Activated CD8-positive, alpha-beta memory T cell treated with anti-CD3 and anti-CD28 coated beads for 24 hours (primary cell): ENCODE results near the gene KREMEN1.

Experiments
- DNase-seq: peaks from one replicate; pipeline ENCODE4 v3.0.0-alpha.2; 2020

Gene KREMEN1

DNA sequence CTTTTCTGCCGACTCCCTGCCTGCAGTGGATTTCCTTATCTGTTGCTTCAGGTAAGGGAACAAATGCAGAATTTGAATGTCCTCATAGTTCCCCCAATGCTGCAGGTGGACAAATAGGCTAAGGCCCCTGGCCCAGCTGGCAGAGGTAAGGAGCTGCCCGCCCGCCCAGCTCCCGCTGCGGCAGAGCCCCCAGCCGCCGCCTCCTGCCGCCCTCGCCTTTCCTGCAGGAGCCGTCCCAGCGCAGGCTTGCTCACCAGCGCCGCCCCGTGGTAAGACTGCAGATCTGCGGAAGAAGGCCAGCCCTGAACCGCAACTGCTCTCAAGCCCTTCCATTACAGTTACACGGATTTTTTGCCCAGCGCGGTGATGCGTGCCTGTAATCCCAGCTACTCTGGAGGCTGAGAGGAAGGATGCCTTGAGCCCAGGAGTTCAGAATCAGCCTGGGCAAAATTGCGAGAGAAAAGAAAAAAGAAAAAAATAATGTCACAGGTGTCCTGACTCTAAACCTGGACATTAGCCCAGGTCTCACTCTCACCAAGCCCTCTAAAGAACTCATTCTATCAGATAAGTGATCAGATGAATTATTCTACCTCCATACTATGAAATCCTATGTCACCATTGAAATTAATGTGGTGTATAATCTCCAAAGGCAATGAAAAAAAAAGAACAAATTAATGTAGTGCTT is 81.7 kb downstream of the KREMEN1 start:
- peak; percentile 92 for DNase-seq

DNA sequence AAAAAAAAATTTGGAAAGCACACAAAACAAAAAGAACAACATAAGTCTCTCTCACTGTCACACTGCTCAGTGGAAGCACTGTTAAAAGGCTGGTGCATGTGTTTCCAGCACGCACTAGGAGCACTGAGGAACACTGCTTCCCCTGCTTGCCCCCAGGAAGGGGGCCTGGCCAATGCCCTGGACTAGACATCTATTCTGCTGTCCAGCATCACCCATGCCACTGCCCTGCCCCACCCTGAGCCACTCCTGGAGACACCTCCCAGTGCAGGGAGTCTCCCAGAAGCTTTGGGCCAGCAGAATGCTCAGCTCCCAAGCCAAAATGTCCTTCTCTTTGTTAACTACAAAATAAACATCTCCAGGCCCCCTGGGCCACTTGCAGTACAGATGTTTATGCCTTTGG is 83.1 kb downstream of the KREMEN1 start:
- no peak for DNase-seq

DNA sequence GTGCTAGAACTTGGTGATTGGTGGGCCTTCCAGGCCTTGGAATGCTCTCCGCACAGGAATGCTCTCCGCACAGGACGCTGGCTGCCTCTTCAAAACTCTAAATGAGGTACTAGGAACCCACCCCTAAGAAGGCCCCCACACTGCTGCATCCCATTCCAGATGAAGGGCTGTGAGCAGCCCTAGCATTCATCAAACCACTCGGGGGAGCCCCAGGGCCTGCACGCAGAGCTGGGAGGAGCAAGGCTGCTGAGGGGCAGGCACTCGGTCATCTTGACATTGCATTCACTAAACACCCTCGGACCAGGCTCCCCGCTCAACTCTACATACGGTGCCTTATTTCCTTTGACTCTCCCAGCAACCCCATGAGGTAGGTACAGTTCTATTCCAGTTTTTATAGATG is 83.7 kb downstream of the KREMEN1 start:
- DNase-seq: no peak

DNA sequence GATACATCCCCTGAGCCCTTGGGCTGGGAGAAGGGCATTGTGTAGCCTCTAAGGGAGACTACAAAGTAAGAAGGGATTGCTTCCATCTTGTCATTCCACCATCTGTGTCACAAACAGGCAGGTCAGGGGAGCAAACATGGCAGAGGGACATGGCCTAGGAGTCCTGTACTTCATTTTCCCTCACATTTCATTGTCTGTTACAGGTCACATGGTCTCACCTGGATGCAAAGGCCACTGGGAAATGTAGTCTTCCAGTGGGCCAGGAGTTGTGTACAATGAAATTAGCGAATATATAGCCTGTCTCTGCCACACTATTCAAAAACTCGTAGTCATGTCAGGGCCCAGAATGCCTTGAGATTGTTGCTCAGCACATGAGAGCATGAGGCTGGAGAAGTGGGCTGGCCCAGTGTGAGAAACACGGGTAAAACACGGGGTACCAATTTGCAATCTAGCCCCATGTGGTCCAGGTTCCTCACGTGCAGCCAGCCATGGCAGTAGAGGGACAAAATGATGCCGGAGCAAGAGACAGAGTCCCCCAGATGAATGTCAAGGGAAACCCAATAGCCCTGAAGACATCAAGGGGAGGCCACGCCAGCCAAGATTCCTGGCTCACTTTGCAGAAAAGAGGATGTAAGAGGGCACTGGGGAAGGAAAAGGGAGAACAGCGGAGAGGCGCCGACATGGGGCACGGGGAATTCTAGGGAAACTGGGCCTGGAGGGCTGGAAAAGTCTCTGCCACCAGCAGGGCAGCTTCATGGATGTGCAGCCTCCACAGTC is 85.1 kb downstream of the KREMEN1 start:
- DNase-seq: no peak

DNA sequence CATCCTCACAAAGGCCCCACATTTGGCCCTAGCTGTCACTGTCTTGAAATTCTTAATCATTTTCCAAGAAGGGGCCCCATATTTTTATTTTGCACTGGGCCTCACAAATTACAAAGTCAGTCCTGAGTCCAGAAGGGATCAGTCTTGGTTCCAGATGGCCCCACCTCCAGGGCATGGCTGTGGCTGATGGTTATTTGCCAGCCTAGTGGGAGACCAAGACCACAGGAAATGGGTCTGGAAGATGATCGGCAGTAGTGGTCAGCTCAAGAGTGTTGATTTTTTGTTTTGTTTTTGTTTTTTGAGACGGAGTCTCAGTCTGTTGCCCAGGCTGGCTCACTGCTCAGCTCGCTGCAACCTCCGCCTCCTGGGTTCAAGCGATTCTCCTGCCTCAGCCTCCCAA is 85.7 kb downstream of the KREMEN1 start:
- no peak for DNase-seq

DNA sequence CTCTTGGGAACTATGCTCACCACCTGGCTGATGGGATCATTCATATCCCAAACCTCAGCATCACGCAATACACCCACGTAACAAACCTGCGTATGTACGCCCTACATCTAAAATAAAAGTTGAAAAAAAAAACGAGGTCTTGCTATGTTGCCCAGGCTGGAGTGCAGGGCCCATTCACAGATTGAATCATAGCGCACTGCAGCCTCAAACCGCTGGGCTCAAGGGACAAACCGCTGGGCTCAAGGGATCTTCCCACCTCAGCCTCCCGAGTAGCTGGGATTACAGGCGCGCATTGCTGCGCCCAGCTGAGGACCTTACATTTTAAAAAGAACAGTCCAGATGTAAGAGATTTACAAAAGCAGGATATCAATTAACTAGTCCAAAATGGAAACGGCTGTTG is 91.0 kb downstream of the KREMEN1 start:
- DNase-seq: no peak

DNA sequence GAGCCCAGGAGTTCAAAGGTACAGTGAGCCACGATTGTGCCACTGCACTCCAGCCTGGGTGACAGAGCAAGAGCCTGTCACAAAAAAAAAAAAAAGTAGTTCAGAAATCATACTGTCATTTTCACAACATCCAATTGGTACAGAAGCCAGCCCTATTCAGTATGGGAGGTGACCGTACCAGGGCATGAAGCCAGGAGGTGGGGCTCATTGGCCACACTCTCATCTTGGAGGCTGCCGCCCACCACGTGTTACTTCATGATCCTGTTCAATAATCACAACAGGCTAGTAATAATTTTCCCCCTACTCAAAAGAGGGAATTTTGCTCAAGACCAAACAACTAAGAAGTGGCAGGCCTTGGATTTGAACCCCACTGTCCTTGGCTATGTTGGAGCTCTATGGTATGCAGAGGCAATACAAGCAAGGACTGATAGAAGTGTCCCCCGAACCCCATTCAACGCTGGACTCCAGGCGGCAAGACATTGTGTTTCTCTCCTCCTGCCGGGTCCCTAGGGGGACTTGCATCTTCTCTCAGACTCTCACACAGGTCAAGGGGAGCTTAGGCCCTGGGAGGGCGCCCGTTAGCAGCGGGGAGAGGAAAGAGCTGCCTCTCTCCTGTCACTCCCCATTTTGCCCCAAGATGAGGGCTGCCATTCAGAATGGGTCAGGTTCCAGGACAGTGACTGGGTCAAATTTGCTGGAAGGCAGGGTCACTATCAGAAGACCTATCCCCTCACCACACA is 92.7 kb downstream of the KREMEN1 start:
- DNase-seq: no peak

DNA sequence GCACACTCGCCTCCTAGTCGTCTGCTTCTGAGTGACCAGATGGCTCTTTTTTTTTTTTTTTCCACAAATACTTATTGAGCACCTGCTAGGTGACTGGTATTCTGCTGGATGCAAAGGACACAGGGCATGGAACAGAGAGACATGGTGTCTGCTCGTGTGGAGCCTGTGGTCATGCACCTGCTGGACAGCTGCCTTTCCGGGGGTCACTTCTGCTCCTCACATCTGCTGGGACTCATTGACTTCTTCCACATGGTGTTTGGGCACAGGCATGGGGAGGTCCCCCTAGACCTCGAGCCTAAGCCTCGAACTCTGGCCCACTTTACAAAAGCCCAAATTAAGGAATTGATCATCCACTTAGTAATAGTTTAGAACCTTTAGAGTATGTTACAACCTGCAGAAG is 93.3 kb downstream of the KREMEN1 start:
- no peak for DNase-seq

DNA sequence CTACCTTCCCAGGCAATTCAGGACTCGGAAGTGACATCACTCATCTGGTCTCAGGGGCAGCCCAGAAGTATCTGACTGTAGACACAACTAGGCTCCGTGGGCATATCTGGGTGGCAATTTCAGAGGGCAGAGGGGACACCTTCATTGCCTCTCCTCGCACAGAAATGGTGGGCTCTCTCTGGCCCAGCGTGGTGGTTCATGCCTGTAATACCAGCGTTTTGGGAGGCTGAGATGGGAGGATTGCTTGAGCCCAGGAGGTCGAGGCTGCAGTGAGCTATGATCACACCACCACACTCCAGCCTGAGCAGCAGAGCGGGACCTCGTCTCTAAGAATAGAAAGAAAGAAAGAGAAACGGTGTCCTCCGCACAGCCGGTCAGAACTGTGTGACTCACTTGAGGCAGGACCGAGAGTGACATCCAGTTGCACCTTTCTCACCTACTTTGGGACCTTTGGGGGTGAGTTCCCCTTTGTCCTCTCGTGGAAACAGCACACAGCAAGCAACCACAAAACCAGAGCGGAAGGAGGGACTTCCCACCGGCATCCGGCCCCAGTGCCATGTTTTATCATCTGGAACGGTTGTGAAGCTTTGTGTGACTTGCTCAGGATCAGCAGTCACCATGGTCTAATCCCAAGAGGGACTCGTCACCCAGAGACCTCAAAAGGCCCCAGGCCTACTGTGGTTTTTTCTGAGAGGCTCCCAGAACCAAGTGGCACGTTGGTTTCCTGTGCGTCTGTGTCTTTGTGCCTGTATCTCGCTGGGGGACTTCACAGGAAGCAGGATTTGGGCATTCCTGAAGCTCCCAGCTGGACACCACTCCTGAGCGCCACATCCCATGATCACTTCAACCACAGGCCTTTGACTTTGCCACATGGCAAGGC is 94.4 kb downstream of the KREMEN1 start:
- peak; percentile 63 for DNase-seq

DNA sequence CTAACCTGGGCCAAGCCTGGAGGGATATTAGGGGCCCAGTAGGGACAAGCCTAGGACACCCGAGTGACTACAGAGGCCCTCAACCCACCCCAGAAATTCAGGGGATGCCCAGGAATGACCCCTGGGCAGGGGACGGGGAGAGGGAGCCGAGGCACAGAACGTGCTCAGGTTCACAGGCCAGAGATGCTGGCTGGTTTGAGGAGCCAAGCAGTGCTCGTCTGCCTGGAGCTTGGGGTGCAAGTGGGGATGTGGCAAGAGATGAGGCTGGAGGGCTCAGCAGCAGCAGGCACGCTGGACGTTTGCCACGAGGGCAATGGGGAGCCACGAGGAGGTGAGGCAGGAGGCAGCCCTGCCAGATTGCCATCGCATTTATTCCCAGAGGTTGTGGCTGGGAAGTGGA is 98.9 kb downstream of the KREMEN1 start:
- no peak for DNase-seq

DNA sequence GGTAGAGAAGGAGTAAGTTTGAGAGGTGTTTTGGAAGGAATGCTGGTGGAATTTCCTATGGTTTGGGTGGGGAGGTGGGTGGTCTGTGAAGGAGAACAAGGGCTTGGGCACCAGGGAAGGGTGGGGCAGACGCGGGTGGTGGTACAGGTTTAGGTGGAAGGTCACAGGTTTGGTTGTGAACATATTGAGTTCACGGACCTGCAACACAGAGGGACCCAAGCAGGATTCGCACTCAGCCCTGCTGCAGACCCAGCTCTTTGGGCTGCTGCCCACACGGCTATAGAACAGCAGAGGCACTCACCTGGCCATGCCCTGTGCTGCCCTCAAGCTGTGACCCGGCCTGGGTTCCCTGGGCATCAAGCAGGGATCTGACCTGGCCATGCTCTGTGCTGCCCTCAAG is 99.4 kb downstream of the KREMEN1 start:
- DNase-seq: no peak

DNA sequence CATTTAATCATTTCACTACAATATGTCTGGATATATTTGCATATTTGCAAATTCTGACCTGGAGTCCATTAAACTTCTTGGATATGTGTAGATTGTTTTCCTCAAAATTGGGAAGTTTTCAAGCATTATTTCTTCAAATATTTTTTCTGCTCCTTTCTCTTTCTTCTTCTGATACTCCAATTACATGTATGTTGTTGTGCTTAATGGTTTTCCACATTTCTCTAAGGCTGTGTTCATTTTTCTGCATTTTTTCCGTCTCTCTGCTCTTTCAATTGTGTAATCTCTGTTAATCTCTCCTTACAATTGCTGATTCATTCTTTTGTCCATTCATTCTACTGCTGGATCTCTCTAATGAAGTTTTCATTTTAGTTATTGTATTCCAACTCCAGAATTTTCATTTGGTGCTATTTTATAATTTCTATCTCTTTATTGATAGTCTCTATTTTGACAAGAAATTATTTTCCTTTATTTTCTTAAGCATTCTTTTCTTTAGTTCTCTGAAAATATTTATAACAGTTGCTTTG is 102.5 kb downstream of the KREMEN1 start:
- no peak for DNase-seq

DNA sequence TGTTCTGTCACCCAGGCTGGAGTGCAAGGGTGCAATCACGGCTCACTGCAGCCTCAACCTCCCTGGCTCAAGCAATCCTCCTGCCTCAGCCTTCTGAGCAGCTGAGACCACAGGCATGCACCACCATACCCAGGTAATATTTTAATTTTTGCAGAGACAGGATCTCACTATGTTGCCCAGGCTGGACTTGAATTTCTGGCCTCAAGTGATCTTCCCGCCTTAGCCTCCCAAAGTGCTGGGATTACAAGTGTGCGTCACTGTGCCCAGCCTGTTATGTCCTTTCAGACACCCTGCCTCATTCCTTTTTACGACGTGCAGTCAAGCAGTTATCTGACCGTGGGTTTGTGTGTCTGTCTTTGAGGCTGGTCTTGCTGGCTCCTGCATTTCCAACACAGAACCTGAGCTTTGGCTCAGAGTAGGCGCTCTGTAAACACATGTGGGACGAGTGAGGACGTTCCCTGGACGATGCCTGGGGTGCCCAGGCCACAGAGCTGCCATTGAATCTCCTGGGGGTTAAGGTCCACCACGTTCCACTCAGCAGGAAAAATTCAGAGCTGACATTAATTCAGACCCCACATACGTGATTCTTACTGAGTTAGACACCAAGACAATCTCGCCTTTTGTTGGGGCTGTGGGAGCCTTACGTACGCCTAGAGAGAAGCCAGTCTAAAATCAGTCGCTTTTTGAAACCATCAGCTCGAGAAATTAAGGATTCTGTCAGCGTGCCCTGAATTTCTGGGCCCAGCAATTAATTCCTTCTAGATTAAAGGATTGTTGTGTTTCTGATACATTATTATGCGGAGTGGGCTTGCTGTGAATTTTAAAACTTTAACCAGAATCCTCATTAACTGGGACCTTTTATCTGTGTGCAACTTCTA is 111.4 kb downstream of the KREMEN1 start:
- no peak for DNase-seq

DNA sequence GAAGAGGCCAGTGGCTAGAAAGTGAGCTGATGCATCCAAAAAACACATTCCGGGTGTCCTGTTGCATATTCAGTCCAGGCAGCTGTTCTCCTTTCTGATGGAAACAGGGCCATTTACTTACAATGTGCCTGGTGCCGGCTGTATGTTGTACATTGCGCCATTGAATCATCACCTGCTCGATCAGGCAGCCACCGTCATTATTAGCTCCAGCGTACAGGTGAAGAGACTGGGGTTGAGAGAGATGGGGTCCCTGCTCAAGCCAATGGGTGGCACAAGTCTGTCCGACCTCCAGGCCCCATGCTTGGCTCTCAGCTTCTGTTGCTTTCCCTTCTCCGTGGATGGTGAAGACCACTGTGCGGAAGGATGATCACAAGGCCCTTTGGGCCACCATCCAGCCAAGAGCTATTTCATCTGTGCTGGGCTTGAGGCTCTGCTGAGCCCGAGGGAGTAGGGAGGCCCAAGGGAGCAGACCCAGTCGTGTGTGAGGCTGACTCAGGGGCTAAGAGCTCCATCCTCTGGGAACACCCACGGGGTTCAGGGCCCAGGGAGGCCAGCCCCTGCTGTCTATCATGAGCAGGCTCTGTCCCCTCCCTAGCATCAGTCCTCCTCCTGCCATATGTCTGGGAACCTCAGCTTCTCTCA is 112.1 kb downstream of the KREMEN1 start:
- no peak for DNase-seq

DNA sequence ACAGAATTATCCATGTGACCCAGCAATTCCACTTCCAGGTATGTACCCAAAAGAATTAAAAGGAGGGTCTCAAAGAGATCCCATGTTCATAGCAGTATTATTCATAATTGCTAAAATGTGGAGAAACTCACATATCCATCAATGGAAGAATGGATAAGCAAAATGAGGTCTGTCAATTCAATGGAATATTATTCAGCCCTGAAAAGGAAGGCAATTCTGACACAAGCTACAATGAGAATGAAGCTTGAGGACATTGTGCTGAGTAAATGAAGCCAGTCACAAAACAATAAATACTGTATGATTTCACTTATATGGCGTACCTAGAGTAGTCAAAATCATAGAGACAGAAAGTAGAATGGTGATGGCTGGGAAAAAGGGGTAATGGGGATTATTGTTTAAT is 113.5 kb downstream of the KREMEN1 start:
- no peak for DNase-seq

DNA sequence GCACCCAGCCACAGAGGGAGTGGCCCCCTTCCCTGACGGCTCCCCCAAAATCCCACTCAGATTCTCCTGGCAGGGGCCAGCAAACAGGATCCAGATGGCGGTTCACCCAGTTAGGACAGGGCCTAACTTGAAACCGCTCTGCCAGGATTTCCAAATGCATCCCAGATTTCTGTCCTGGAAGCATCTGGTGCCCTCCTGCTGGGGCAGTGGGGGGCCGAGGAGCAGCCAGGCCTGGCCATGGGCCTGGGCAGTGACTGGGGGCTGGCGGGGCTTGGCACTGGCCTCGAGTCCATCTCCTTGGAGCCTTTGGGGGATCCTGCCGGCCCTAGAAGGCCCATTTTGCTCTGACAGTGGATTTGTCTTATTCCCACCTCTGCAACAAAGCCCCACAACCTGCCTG is 115.0 kb downstream of the KREMEN1 start:
- DNase-seq: no peak

DNA sequence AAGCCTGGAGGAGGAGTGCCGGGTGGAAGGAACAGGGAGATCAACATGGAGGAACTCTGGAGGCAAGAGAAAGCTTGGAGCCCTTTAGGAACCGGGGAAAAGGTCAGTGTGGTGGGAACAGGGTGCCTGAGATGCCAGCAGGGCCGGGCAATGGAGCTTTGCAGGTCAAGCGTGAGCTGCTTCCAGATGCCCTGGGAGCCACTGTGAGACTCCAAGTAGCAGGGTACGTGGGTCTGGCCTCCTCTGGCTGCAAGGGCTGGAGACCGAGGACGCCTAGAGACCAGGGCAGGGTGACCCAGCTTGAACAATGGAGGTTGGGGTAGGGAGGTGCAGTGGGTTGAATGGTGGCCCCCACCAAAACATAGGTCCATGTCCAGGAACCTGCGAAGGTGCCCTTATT is 117.2 kb downstream of the KREMEN1 start:
- no peak for DNase-seq

DNA sequence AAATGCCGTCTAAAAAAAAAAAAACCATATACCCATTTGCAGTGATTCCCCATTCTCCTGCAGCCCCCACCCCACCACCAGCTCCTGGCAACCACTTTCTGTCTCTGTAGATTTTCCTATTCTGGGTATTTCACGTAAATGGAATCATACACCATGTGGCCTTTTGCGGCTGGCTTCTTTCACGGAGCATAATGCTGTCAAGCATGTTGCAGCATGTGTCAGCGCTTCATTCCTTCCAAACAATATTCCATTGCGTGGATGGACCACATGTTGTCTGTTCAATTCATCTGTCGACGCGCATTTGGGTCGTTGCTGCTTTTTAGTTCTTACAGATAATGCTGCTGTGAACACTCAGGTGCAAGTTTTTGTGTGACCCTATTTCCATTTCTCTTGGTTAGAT is 118.1 kb downstream of the KREMEN1 start:
- DNase-seq: no peak

DNA sequence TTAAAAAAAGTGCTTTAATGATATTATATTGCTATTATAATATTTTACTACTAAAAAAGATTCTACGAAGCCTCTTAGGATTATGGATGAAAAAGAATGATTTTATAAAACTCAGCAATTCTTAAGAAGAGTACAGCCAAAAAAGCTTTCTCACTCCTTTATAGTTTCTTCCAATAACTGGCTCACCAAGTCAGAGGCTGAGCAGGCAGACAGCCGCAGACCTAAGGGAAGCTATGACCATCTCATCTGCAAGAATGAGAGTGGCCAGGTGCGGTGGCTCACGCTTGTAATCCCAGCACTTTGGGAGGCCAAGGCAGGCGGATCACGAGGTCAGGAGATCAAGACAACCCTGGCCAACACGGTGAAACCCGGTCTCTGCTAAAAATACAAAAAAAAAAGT is 120.2 kb downstream of the KREMEN1 start:
- DNase-seq: no peak

DNA sequence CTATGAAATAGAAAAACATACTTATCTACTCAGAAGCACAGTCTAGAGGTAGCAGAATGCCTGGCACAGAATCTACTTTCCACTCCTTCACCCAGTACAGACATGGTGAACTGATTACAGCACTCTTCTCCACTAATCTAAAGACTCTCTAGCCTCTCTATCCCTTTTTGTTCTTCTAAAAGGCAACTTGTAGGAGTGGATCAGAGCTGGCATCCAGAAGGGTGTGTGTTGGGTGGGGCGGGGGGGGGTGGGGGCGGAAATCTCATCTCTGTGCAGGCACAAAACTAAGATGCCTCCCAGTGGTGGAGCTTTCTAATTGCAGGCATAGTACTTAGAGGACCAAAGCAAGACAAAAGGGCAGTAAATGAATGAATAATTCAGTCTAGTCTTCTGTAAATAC is 121.3 kb downstream of the KREMEN1 start:
- no peak for DNase-seq
